Measurements from ENCODE around the gene MMP17. TPM values are rescaled to one million over a fixed set of nuclear protein-coding genes. Genes with fewer than 3 reads are reported as not detected.

The MMP17 gene
- total RNA-seq, 1 donor from 2014 or later = 0.39 TPM

- Mint-ChIP-seq H3K27me3 (ENCODE audit: insufficient read depth) (no peaks in the 10 kb centered on the region), H3K4me3 (no peak overlapping the region), H3K4me1 (ENCODE audit: low read depth) (no peaks in the 10 kb centered on the region), H3K36me3 (ENCODE audit: low read depth) (no peaks in the 10 kb centered on the region), H3K27ac (no peak overlapping the region), H3K9me3 (no peaks in the 10 kb centered on the region)
- no peak for DNase-seq (ENCODE audit: low spot score)
- intact Hi-C loops (cut with micrococcal nuclease) = no loop called here
Measured at GRCh38 chr12:131850856-131851559, 22.8 kb downstream of the MMP17 start.

- H3K36me3 Mint-ChIP-seq (ENCODE audit: low read depth) = no peaks in the 10 kb centered on the region
- intact Hi-C loops (cut with micrococcal nuclease) = no loop called here
- H3K4me1 Mint-ChIP-seq (ENCODE audit: low read depth) = no peaks in the 10 kb centered on the region
Measured at GRCh38 chr12:131851741-131852550, 23.8 kb downstream of the MMP17 start.

GRCh38 chr12:131852551-131853299, 24.5 kb downstream of the MMP17 start:
- Mint-ChIP-seq H3K4me1 (ENCODE audit: low read depth) (no peaks in the 10 kb centered on the region), H3K27ac (no peak overlapping the region), H3K9me3 (no peaks in the 10 kb centered on the region), H3K36me3 (ENCODE audit: low read depth) (no peaks in the 10 kb centered on the region), H3K27me3 (ENCODE audit: insufficient read depth) (no peaks in the 10 kb centered on the region), H3K4me3 (no peak overlapping the region)
- intact Hi-C loops (cut with micrococcal nuclease) = no loop called here
- no peak for DNase-seq (ENCODE audit: low spot score)

More at GRCh38 chr12:131851741-131852550, 23.8 kb downstream of the MMP17 start:
- no peak for DNase-seq (ENCODE audit: low spot score)
- H3K4me3 Mint-ChIP-seq = no peak overlapping the region
- H3K27me3 Mint-ChIP-seq (ENCODE audit: insufficient read depth) = no peaks in the 10 kb centered on the region
- no peaks in the 10 kb centered on the region for H3K9me3 Mint-ChIP-seq
- H3K27ac Mint-ChIP-seq = no peak overlapping the region

GRCh38 chr12:131853832-131854797, 25.9 kb downstream of the MMP17 start:
- Mint-ChIP-seq H3K27ac (no peak overlapping the region), H3K4me3 (no peak overlapping the region), H3K36me3 (ENCODE audit: low read depth) (no peaks in the 10 kb centered on the region), H3K27me3 (ENCODE audit: insufficient read depth) (no peaks in the 10 kb centered on the region), H3K9me3 (no peaks in the 10 kb centered on the region), H3K4me1 (ENCODE audit: low read depth) (no peaks in the 10 kb centered on the region)
- intact Hi-C loops (cut with micrococcal nuclease) = no loop called here
- no peak for DNase-seq (ENCODE audit: low spot score)

- Mint-ChIP-seq H3K27me3 (ENCODE audit: insufficient read depth) (no peaks in the 10 kb centered on the region), H3K36me3 (ENCODE audit: low read depth) (no peaks in the 10 kb centered on the region), H3K4me1 (ENCODE audit: low read depth) (no peaks in the 10 kb centered on the region), H3K9me3 (no peaks in the 10 kb centered on the region), H3K4me3 (no peak overlapping the region), H3K27ac (no peak overlapping the region)
- intact Hi-C loops (cut with micrococcal nuclease) = no loop called here
- DNase-seq (ENCODE audit: low spot score) = no peak
Measured at GRCh38 chr12:131854861-131855476, 26.8 kb downstream of the MMP17 start.

GRCh38 chr12:131855521-131856142, 27.4 kb downstream of the MMP17 start:
- DNase-seq (ENCODE audit: low spot score) = no peak
- Mint-ChIP-seq H3K4me3 (no peak overlapping the region), H3K36me3 (ENCODE audit: low read depth) (no peaks in the 10 kb centered on the region), H3K27me3 (ENCODE audit: insufficient read depth) (peaks cover 4% of the 10 kb centered on the region), H3K9me3 (no peaks in the 10 kb centered on the region), H3K4me1 (ENCODE audit: low read depth) (peaks cover 5% of the 10 kb centered on the region), H3K27ac (no peak overlapping the region)
- intact Hi-C loops (cut with micrococcal nuclease) = no loop called here

- no peak overlapping the region for H3K27ac Mint-ChIP-seq
- no peak for DNase-seq (ENCODE audit: low spot score)
- peaks cover 4% of the 10 kb centered on the region for H3K27me3 Mint-ChIP-seq (ENCODE audit: insufficient read depth)
- H3K4me1 Mint-ChIP-seq (ENCODE audit: low read depth) = peaks cover 5% of the 10 kb centered on the region
- intact Hi-C loops (cut with micrococcal nuclease) = no loop called here
- no peaks in the 10 kb centered on the region for H3K9me3 Mint-ChIP-seq
- no peak overlapping the region for H3K4me3 Mint-ChIP-seq
- no peaks in the 10 kb centered on the region for H3K36me3 Mint-ChIP-seq (ENCODE audit: low read depth)
Measured at GRCh38 chr12:131856366-131857097, 28.3 kb downstream of the MMP17 start.

- Mint-ChIP-seq H3K9me3 (no peaks in the 10 kb centered on the region), H3K4me1 (ENCODE audit: low read depth) (peaks cover 5% of the 10 kb centered on the region), H3K27ac (no peak overlapping the region), H3K4me3 (no peak overlapping the region), H3K27me3 (ENCODE audit: insufficient read depth) (peaks cover 4% of the 10 kb centered on the region), H3K36me3 (ENCODE audit: low read depth) (no peaks in the 10 kb centered on the region)
- intact Hi-C loops (cut with micrococcal nuclease) = no loop called here
- DNase-seq (ENCODE audit: low spot score) = no peak
Measured at GRCh38 chr12:131857908-131858850, 30.0 kb downstream of the MMP17 start.

GRCh38 chr12:131860472-131861260, 32.5 kb downstream of the MMP17 start:
- no peak overlapping the region for H3K27ac Mint-ChIP-seq
- H3K4me1 Mint-ChIP-seq (ENCODE audit: low read depth) = peaks cover 5% of the 10 kb centered on the region
- no peaks in the 10 kb centered on the region for H3K9me3 Mint-ChIP-seq
- peaks cover 4% of the 10 kb centered on the region for H3K27me3 Mint-ChIP-seq (ENCODE audit: insufficient read depth)
- H3K36me3 Mint-ChIP-seq (ENCODE audit: low read depth) = no peaks in the 10 kb centered on the region
- H3K4me3 Mint-ChIP-seq = no peak overlapping the region
- DNase-seq (ENCODE audit: low spot score) = no peak
- intact Hi-C loops (cut with micrococcal nuclease) = no loop called here

Data from activated T-helper 1 cell treated with anti-CD3 and anti-CD28 coated beads, Interleukin-12 subunit alpha, Interleukin-12 subunit beta, Interleukin-2, Interleukin-4 antibody, amounts not matched to agents 30 ng/mL and 10 ng/mL and 1 ng/mL, durations not matched to agents 14 hours and 24 hours and 36 hours (primary cell).